Left ventricle myocardium inferior (tissue), 1 donor: ENCODE results near the gene LSMEM2. TPM values are rescaled to one million over a fixed set of nuclear protein-coding genes. Genes with fewer than 3 reads are reported as not detected.

Experiments
- DNase-seq: peaks from one replicate; pipeline ENCODE4 v3.0.0-alpha.2; 2020
- H3K27ac ChIP-seq: fragments of 200-600 bp; replicated peaks from 2 replicates; pipeline ENCODE4 v1.8.0; 2021
- H3K27me3 ChIP-seq: fragments of 200-600 bp; 2 replicates; pipeline ENCODE4 v1.8.0; 2021; ENCODE audit warnings: low read depth
- H3K36me3 ChIP-seq: fragments of 200-600 bp; 2 replicates; pipeline ENCODE4 v1.8.0; 2021
- H3K4me1 ChIP-seq: fragments of 200-600 bp; 2 replicates; pipeline ENCODE4 v1.8.0; 2021
- H3K4me3 ChIP-seq: fragments of 200-600 bp; 2 replicates; pipeline ENCODE4 v1.8.0; 2021; ENCODE audit warnings: mild to moderate bottlenecking, moderate library complexity
- H3K9me3 ChIP-seq: fragments of 200-600 bp; replicated peaks from 2 replicates; pipeline ENCODE4 v1.8.0; 2021
- intact Hi-C: fragments of 100-400 bp; cut with micrococcal nuclease; formaldehyde crosslinking; loops from one replicate; pipeline ENCODE4 v1.11.0; 2022
- total RNA-seq: library from RNA; stranded (reverse); fragmentation: NEBNext Ultra II Directional; extraction: Animal tissue kit (Norgen Biotek cat#: 25700); gene quantifications from one replicate; pipeline ENCODE4 v1.2.1, GENCODE V29; 2021
- TF ChIP-seq, protein P1 (sequence below): fragments of 200-600 bp; IDR thresholded peaks from 2 replicates; pipeline ENCODE4 v1.8.0; 2021; ENCODE audit warnings: antibody characterized with exemption, mild to moderate bottlenecking, borderline replicate concordance
- donor health status: DM: no; HTN: yes; CAD: no; lungs with severe emphysema.

The LSMEM2 gene
- total RNA-seq, 1 donor from 2014 or later, result 27.7 TPM

GRCh38 chr3:50314816-50315215 lies 35.9 kb downstream of the LSMEM2 start:
- Histone ChIP-seq H3K4me3 (no peak overlapping the region), H3K27me3 (no peaks in the 10 kb centered on the region), H3K27ac (peak overlapping the region; percentile 11), H3K4me1 (peaks cover 62% of the 10 kb centered on the region), H3K36me3 (peaks cover 41% of the 10 kb centered on the region), H3K9me3 (no peaks in the 10 kb centered on the region)
- TF ChIP-seq, protein P1, sequence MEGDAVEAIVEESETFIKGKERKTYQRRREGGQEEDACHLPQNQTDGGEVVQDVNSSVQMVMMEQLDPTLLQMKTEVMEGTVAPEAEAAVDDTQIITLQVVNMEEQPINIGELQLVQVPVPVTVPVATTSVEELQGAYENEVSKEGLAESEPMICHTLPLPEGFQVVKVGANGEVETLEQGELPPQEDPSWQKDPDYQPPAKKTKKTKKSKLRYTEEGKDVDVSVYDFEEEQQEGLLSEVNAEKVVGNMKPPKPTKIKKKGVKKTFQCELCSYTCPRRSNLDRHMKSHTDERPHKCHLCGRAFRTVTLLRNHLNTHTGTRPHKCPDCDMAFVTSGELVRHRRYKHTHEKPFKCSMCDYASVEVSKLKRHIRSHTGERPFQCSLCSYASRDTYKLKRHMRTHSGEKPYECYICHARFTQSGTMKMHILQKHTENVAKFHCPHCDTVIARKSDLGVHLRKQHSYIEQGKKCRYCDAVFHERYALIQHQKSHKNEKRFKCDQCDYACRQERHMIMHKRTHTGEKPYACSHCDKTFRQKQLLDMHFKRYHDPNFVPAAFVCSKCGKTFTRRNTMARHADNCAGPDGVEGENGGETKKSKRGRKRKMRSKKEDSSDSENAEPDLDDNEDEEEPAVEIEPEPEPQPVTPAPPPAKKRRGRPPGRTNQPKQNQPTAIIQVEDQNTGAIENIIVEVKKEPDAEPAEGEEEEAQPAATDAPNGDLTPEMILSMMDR, result no peak
- intact Hi-C loops, result no loop called here
- no peak for DNase-seq

- peaks cover 78% of the 10 kb centered on the region for H3K4me1 ChIP-seq
- H3K9me3 ChIP-seq, result no peaks in the 10 kb centered on the region
- peak overlapping the region; percentile 86 for H3K4me3 ChIP-seq
- H3K27ac ChIP-seq, result peak overlapping the region; percentile 99
- no peaks in the 10 kb centered on the region for H3K27me3 ChIP-seq
- H3K36me3 ChIP-seq, result peaks cover 45% of the 10 kb centered on the region
- no peak for DNase-seq
- intact Hi-C loops, result no loop called here
- TF ChIP-seq, protein P1, result no peak
Observed at GRCh38 chr3:50316657-50317242, 37.9 kb downstream of the LSMEM2 start.

DNA sequence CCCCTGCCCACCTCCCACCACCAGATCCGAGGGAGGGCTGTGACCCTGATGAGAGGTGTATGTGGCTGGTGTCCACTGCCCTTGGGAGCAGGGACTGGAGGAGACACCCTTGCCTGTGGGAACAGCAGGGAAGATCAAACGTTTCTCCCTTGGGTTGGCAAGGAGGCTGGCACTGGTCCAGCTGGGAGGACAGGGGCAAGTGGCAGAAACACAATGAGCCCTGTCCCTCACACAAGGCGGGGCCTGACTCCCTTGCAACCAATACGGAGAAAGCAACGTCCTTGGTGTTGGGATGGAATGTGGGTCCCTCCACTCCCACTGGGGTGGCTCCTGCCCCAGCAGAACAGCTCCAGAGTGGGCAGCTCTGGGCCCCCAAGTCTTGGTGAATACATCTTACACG lies 38.4 kb downstream of the LSMEM2 start:
- Histone ChIP-seq H3K27me3 (no peaks in the 10 kb centered on the region), H3K4me3 (peak overlapping the region; percentile 86), H3K36me3 (peaks cover 45% of the 10 kb centered on the region), H3K4me1 (peaks cover 83% of the 10 kb centered on the region), H3K27ac (peak overlapping the region; percentile 99), H3K9me3 (no peaks in the 10 kb centered on the region)
- TF ChIP-seq, protein P1, result no peak
- DNase-seq, result no peak
- intact Hi-C loops, result no loop called here

GRCh38 chr3:50318163-50318562 lies 39.3 kb downstream of the LSMEM2 start:
- Histone ChIP-seq H3K36me3 (peaks cover 45% of the 10 kb centered on the region), H3K4me1 (peaks cover 92% of the 10 kb centered on the region), H3K27ac (peak overlapping the region; percentile 99), H3K27me3 (no peaks in the 10 kb centered on the region), H3K4me3 (peak overlapping the region; percentile 86), H3K9me3 (no peaks in the 10 kb centered on the region)
- TF ChIP-seq, protein P1, result no peak
- intact Hi-C loops, result no loop called here
- no peak for DNase-seq

GRCh38 chr3:50318615-50319014 lies 39.7 kb downstream of the LSMEM2 start:
- DNase-seq, result no peak
- Histone ChIP-seq H3K36me3 (peaks cover 45% of the 10 kb centered on the region), H3K27ac (peak overlapping the region; percentile 99), H3K4me3 (peak overlapping the region; percentile 86), H3K27me3 (no peaks in the 10 kb centered on the region), H3K9me3 (no peaks in the 10 kb centered on the region), H3K4me1 (peaks cover 96% of the 10 kb centered on the region)
- intact Hi-C loops, result no loop called here
- TF ChIP-seq, protein P1, result no peak
